ENCODE measurements around the gene IMPA2. TPM values are rescaled to one million over a fixed set of nuclear protein-coding genes. Genes with fewer than 3 reads are reported as not detected.
A peak's percentile ranks its signal among the peaks of the same experiment; 100 is the strongest.

The IMPA2 gene
- total and polyA plus RNA-seq, 4 donors = 43.4 to 65.4 (median 61.5) TPM

GRCh38 chr18:12029786-12030584 is 48.7 kb downstream of the IMPA2 start:
- DNase-seq (peak in 1 of 3 donors; percentile 51), ATAC-seq (ENCODE audit: insufficient read depth, low FRiP score) (no peak)
- Histone ChIP-seq H3K36me3 (ENCODE audit: control insufficient read depth in 4 of 4, insufficient read depth in 4 of 4, low read length in 4 of 4) (peaks cover 0 to 18% (median 8%) of the 10 kb centered on the region in 4 donors), H3K27me3 (ENCODE audit: control insufficient read depth in 3 of 3, insufficient read depth in 3 of 3, low read length in 2 of 3) (no peaks in the 10 kb centered on the region), H3K9me3 (ENCODE audit: control insufficient read depth in 4 of 4, insufficient read depth in 3 of 4, low read length in 3 of 4) (no peaks in the 10 kb centered on the region), H3K4me3 (no peak overlapping the region), H3K27ac (ENCODE audit: low read depth in 1 of 2, low read length in 1 of 2) (no peak overlapping the region), H3K4me1 (ENCODE audit: control insufficient read depth in 5 of 5, insufficient read depth in 5 of 5, low read length in 5 of 5) (peaks cover 0 to 23% (median 0%) of the 10 kb centered on the region in 5 donors), H3K9ac (ENCODE audit: insufficient read depth in 1 of 2, low read length in 2 of 2) (peak overlapping the region in 1 of 2 donors; percentile 32)
- WGBS, 2 donors = 71 to 77% methylated on average over 21 of the region's 21 CpGs
- no peak for TF ChIP-seq CTCF (IDR thresholded peaks at IDR 0.05; ENCODE audit: control extremely low read depth, extremely low read depth)

- WGBS, 2 donors = 87% methylated on average over 10 of the region's 10 CpGs
- Histone ChIP-seq H3K27me3 (ENCODE audit: control insufficient read depth in 3 of 3, insufficient read depth in 3 of 3, low read length in 2 of 3) (no peaks in the 10 kb centered on the region), H3K9me3 (ENCODE audit: control insufficient read depth in 4 of 4, insufficient read depth in 3 of 4, low read length in 3 of 4) (no peaks in the 10 kb centered on the region), H3K9ac (ENCODE audit: insufficient read depth in 1 of 2, low read length in 2 of 2) (peak overlapping the region in 1 of 2 donors; percentile 32), H3K4me3 (no peak overlapping the region), H3K36me3 (ENCODE audit: control insufficient read depth in 4 of 4, insufficient read depth in 4 of 4, low read length in 4 of 4) (peaks cover 0 to 18% (median 8%) of the 10 kb centered on the region in 4 donors), H3K4me1 (ENCODE audit: control insufficient read depth in 5 of 5, insufficient read depth in 5 of 5, low read length in 5 of 5) (peaks cover 0 to 23% (median 0%) of the 10 kb centered on the region in 5 donors), H3K27ac (ENCODE audit: low read depth in 1 of 2, low read length in 1 of 2) (no peak overlapping the region)
- TF ChIP-seq CTCF (IDR thresholded peaks at IDR 0.05; ENCODE audit: control extremely low read depth, extremely low read depth) = no peak
- no peak for ATAC-seq (ENCODE audit: insufficient read depth, low FRiP score)
- no peak for DNase-seq
Observed at GRCh38 chr18:12030670-12031069, 49.4 kb downstream of the IMPA2 start.

GRCh38 chr18:12031181-12031580 is 49.9 kb downstream of the IMPA2 start:
- H3K36me3 ChIP-seq (ENCODE audit: control insufficient read depth in 4 of 4, insufficient read depth in 4 of 4, low read length in 4 of 4) = peaks cover 0 to 18% (median 8%) of the 10 kb centered on the region in 4 donors
- H3K27ac ChIP-seq (ENCODE audit: low read depth in 1 of 2, low read length in 1 of 2) = no peak overlapping the region
- no peaks in the 10 kb centered on the region for H3K27me3 ChIP-seq (ENCODE audit: control insufficient read depth in 3 of 3, insufficient read depth in 3 of 3, low read length in 2 of 3)
- DNase-seq (no peak), ATAC-seq (ENCODE audit: insufficient read depth, low FRiP score) (no peak)
- no peak overlapping the region for H3K4me3 ChIP-seq
- 93 to 100% methylated on average over 1 of the region's 1 CpG for WGBS, 2 donors
- no peaks in the 10 kb centered on the region for H3K9me3 ChIP-seq (ENCODE audit: control insufficient read depth in 4 of 4, insufficient read depth in 3 of 4, low read length in 3 of 4)
- peaks cover 0 to 23% (median 0%) of the 10 kb centered on the region in 5 donors for H3K4me1 ChIP-seq (ENCODE audit: control insufficient read depth in 5 of 5, insufficient read depth in 5 of 5, low read length in 5 of 5)
- H3K9ac ChIP-seq (ENCODE audit: insufficient read depth in 1 of 2, low read length in 2 of 2) = no peak overlapping the region
- no peak for TF ChIP-seq CTCF (IDR thresholded peaks at IDR 0.05; ENCODE audit: control extremely low read depth, extremely low read depth)
